NCI-H526 treated with DMSO at 0.1 percent for 48 hours (cell line): ENCODE measurements around the gene COA8.
A peak's percentile ranks its signal among the peaks of the same experiment; 100 is the strongest.
"Not testable (repeated sequence)": the region's sequence is repeated elsewhere in the genome, so short reads cannot be mapped to it uniquely, and the experiment has no call there.

Experiments
- DNase-seq: peaks from one replicate; lab custom pipeline; 2025; lab: John Stamatoyannopoulos, UW

COA8 gene

DNA sequence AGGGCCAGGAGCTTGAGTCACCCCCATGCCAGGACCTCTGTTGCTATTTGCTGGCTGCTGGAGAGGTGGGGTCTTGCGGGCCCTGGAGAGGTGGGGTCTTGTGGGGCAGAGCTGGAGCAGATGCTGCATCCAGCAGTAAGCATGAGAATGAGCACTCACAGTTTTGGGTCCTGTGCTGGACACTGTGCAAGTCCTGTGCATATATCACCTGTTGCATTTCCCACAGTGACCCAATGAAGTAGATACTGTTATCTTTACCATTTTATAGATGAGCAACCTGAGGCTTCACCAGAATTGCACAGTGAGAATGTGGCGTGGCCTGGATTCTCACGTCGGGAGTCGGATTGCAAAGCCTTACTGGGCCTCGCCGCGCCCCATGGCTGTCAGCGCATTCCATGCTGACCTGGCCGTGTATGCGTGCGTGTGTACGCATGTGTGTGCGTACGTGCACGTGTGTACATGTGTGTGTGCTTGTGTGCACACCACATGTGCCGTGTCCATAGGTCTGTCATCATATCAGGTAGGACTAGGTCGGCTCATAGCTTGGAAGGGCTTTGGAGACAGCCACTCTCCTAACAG lies 12.0 kb downstream of the COA8 start:
- DNase-seq, result no peak

GRCh38 chr14:103576371-103577024 lies 13.7 kb downstream of the COA8 start:
- DNase-seq, result peak; percentile 15

DNA sequence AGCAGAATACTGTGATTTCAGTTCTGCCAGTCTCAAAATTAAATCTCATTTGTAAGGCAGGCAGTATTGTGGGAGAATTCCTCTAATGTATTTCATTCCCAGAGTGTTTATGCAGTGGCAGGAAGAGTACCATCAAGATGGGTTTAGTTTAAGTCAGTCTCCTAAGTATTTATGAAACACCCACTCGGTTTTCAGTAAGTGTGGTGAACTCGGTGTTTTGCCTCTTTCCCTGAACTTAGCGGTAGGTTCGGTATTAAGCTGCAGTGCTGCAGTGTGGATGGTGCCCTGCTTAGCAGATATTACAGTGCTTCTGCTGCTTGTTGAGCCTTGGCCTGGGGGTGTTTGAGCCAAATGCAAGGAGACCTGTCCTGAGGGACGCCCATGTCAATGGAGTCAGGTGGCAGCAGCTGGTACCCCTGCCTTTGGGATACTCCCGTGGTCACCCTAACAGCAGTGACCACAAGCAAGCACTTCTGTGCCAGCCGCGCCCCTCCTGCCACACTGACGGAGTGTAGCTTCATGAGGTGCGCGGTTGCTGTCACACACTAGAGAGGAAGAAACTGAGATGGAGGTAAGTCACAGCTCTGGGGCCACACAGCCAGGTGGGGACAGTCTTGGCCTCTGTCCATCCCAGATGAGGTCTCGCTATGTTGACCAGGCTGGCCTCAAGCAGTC lies 15.8 kb downstream of the COA8 start:
- no peak for DNase-seq

DNA sequence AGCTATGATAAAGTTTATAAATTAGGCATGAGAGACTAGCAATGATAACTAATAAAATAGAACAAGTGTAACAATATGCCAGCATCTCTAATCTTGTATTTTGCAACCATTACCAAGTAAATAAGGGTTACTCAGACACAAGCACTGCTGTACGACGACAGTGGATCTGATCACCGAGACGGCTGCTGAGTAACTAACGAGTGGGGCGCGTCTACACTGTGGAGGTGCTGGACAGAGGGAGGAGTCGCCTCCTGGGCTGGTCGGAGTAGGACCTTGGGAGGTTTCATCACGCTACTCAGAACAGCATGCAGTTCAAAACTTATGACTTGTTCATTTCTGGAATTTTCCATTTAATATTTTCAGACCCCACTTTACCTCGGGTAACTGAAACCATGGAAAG lies 18.4 kb downstream of the COA8 start:
- no peak for DNase-seq

GRCh38 chr14:103581954-103582703 lies 19.4 kb downstream of the COA8 start:
- no peak for DNase-seq

- DNase-seq, result no peak
Observed at GRCh38 chr14:103584326-103584915, 21.7 kb downstream of the COA8 start.

DNA sequence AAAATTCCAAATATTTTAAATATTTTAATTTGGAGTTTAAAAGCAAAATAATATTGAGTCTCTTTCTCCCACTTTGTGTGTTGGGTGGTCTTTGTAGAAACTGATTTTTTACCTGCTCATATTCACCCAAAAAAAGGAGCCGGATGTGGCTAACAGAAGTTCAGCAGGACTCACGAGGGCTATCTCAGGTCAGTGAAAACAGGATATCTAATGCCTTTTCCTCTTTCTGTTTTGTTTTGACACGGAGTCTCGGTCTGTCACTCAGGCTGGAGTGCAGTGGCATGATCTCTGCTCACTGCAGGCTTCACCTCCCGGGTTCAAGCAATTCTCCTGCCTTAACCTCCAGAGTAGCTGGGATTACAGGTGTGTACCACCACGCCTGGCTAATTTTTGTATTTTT lies 30.8 kb downstream of the COA8 start:
- DNase-seq, result no peak

DNA sequence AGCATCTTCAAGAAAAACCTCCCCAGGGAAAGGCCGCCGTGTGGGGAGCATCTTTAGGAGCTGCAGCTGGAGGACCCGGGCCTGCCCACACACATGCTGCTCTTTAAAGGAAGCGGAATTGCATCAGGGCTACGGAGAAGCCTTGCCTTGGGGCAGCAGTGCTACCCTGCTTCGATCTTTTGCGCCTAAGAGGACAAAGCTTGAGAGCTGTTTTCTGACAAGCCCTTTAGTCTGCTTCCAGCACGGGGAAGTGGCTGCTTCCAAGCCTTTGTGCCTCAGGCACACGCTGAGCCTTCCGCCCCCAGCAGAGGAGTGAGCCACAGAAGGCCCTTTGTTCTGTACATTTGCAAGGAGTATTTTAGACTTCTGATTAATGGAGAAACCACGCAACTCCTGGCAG lies 31.5 kb downstream of the COA8 start:
- DNase-seq, result peak; percentile 76

DNA sequence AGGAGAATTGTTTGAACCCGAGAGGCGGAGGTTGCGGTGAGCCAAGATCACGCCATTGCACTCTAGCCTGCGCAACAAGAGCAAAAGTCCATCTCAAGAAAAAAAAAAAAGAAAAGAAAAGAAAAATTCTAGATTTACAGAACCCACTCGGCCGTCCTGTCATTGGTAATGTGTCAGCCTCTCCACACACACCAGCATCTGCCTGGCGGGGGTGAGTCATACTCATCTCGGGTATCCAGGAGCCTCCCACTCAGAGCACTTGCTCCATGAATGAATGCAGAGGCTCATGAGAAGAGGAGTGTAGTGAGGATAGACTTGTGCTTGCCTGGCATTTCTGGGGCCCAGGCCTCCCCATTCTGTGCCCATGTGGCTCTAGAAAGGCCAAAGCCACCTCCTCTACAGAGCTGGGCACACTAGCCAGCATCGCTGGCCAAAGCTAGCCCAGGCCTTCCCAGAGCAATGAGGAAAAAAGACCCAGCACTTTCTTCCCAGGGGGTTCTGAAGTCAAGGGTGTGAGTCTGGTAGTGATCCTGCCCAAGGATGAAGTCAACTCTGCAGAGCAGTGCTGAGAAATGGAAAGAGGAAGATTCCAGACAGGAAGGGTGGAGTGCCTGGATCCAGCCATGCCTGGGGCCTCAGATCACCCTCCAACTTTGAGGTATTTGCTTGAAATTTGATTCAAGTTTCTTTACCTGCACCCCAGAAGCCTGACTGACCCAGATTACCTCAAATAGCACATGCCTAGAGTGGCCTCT lies 35.0 kb downstream of the COA8 start:
- no peak for DNase-seq

- no peak for DNase-seq
Observed at GRCh38 chr14:103600503-103600902, 37.7 kb downstream of the COA8 start.

DNA sequence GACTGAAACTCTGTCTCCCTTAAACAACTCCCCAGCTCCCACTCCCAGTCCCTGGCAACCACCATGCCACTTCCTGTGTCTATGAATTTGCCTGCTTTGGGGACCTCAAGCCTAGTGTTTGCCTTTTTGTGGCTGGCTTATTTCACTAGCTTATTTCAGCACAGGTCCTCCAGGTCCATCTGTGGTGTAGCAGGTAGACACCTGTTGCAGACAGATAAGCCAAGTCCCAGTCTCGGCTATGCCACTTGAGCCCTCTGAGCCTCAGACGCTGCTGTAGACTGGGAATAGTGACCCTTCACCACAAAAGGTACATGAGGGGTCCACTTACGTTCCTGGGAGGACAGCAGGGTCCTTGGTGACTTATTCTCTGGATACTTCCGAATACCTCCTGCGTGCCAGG lies 41.9 kb downstream of the COA8 start:
- no peak for DNase-seq

- DNase-seq, result peak; percentile 66
Observed at GRCh38 chr14:103606963-103607668, 44.4 kb downstream of the COA8 start.

DNA sequence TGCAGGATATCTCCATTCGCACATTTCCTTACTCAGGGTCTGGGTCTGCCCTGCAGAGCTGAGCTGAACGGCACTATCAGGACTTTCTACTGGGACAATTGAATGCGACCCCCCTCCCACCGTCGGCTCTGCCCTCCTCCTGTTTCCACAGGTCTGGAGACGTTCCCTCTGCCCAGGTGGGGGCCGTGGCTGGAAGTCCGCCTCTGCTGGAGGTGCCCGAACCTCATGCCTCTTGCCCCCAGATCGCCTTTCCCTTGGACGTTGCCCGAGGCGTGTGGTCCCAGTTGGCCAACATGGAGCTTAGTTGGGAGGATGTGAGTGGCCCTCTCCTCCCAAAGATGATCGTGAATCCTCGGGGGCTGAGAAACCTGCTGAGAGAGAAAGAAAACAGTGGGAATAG lies 45.1 kb downstream of the COA8 start:
- DNase-seq, result no peak

GRCh38 chr14:103609081-103609480 lies 46.3 kb downstream of the COA8 start:
- not testable (repeated sequence) for DNase-seq

GRCh38 chr14:103611215-103611614 lies 48.5 kb downstream of the COA8 start:
- DNase-seq, result no peak

DNA sequence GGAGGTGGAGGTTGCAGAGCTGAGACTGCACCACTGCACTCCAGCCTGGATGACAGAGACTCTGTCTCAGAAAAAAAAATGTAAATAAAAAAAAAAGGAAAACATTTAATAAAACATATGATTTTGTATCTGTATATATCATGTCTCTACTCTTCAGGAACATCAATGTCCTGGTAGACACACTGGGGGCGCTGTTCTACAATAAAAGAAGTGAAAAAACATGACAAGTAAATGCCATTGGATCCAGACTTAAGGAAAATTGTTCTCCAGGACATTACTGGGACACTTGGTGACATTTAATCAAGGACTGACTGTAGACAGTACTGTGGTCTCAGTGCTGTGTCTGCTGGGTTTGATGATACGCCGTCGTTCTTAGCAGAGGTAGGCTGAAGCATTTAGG lies 50.8 kb downstream of the COA8 start:
- DNase-seq, result no peak

DNA sequence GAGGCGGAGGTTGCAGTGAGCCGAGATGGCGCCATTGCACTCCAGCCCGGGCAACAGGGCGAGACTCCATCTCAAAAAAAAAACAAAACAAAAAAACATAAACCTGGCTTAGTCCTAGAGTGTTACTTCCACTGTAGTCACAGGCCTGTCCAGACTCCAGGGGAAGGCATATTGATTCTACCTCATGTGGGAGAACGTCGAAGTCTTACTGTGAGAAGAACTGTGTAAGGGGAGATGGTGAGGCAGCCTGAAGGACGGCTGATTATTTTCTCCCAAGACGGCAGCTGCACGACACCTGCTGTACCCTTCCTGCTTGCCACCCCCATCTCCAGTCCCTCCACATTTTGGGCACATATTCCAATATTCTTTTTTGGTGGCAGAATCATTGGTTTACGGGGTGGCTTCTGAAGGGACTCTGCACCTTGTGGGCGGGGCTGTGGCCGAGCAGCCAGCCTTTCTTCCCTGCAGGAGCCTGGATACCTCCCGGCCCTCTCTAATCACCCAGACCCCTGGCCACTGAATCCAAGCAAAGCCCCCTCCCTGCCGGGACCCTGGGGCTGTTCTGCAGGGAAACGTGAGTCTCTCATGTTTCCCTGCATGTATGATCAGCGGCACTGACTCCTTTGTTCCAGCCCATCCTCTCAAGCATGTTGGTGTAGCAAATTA lies 54.0 kb downstream of the COA8 start:
- no peak for DNase-seq

DNA sequence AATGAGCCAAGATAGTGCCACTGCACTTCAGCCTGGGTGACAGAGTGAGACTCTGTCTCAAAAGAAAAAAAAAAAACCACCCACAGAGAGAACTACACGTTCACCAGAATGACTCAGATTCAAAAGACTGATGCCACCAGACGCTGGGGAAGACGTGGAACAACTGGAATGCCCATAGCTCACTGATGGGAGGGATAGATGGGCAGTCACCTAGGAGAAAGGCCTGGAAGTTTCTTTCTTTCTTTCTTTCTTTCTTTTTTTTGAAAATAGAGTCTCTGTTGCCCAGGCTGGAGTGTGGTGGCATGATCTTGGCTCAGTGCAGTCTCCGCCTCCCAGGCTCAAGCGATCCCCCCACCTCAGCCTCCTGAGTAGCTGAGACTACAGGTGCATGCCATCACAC lies 56.3 kb downstream of the COA8 start:
- DNase-seq, result no peak

DNA sequence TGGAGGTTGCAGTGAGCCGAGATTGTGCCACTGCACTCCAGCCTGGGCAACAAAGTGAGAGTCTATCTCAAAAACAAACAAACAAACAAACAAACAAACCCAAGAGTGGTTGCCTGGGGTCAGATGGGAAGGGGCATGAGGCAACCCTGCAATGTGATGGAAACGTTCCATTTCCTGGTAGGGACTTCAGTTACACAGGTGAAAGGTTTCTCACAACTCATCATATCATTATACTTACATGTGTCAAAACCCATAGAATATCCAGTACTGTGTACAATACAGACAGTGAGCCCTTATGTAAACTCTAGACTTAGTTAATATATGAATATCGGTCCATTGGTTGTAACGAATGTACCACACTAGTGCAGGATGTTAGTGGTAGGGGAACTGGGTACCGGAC lies 59.1 kb downstream of the COA8 start:
- DNase-seq, result no peak

- DNase-seq, result no peak
Observed at GRCh38 chr14:103623308-103623707, 60.5 kb downstream of the COA8 start.
